ENCODE measurements around the gene KLF15.

KLF15 gene

DNA sequence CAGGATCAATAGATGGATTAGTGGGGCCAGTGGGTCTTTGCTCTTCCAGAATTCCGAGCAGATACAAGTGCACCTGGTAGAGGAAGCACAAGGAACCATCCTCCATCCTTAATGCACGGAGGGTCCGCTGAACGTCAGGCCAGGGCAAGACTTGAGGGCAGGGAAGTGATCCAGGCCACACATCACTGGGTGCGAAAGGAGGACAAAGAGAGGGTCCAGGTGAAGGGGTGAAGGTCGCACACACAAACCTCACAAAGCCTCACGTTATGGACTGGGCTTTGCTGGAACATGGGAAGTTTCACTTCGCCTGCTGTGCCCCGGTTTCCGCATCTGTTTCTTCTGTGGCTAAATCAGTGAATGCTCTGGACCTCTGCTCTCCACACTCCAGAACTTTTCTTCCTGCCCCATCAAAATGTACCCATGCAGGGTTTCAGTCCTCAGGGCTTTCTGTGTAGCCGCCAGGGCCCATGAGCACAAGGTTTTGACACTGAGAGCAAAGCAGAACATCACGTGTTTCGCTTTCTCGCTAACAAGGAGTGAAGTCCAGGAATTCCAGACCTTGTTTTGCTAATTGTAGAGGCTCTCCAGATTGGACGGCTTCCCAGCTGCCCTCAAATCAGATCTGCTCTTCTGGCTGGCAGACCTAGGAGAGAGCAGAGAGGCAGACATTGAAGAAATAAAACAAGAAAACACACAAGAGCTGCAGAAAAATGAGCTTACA, 56.3 kb downstream of the KLF15 start:
- no peak for DNase-seq (ENCODE audit: extremely low read depth, low read depth)
- TF ChIP-seq CTCF (IDR thresholded peaks at IDR 0.05; ENCODE audit: low read depth, low read length, missing control alignments): no peak
- no peak overlapping the region for H3K4me3 ChIP-seq (replicated peaks; ENCODE audit: low read depth, low read length)

DNA sequence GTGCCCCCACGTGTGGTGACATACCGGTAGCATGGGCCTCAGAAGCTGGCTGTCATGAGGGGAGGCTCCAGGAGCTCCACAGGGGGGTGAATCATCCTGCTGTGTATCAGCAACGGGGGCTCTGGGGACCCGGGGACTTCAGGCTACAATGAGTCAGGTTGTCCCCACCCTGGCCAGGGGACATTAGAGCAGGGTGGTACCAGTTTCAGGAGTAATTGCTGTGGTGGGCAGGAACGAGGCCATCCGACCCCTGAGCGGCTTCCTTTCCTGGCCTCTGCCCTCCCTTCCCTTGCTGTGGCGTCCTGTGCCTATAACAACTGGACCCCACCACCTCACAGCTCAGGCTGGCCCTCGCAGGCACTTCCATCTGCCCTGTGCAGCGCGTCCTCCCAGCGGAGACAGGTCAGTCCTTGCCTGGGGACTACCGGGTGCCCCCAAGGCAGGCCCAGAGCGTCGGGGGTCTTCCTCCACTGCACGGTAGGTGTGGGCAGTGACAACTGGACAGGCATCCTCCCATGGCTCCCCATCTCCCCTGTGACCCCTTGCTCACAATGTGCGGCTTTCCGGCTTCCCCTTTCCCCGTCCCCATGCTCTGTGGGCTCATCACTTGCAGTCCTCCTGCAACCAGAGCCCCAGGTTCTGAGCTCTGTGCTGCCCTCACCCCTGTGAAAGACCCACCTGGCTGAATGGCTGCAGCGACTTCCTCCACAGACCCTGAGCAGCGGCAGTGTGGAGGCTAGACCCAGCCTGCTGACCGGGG, 57.0 kb downstream of the KLF15 start:
- no peak overlapping the region for H3K4me3 ChIP-seq (replicated peaks; ENCODE audit: low read depth, low read length)

DNA sequence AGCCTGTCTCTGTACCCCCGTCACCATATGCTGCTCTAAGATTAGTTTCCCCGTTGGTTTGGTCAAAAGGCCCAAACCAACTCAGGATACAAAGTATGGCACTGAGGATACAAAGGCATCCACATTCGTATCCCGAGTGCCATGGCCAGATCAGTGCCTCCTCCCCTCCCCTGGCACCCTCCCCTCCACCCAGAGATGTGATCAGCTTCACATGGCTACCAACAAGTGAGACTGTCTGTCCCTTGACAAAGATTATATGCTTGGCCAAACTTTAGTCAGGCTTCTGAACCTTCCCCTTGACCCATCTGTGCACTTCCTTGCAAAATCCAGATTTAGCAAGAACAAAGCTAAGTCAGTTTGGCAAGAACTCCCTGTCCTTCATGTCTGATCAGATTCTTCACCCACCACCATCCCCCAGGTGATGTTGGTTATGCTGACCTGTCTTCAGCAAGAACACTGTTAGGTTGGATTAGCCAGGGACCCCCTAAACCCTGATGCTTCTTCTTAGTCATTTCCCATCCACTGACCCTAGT, 61.7 kb downstream of the KLF15 start:
- no peak for TF ChIP-seq CTCF (IDR thresholded peaks at IDR 0.05; ENCODE audit: low read depth, low read length, missing control alignments)

More for the DNA sequence above, 57.0 kb downstream of the KLF15 start:
- no peak for DNase-seq (ENCODE audit: extremely low read depth, low read depth)
- TF ChIP-seq CTCF (IDR thresholded peaks at IDR 0.05; ENCODE audit: low read depth, low read length, missing control alignments): no peak

GRCh38 chr3:126294211-126294808, 62.9 kb downstream of the KLF15 start:
- H3K4me3 ChIP-seq (replicated peaks; ENCODE audit: low read depth, low read length): no peak overlapping the region
- no peak for TF ChIP-seq CTCF (IDR thresholded peaks at IDR 0.05; ENCODE audit: low read depth, low read length, missing control alignments)
- no peak for DNase-seq (ENCODE audit: extremely low read depth, low read depth)

More for the DNA sequence above, 61.7 kb downstream of the KLF15 start:
- DNase-seq (ENCODE audit: extremely low read depth, low read depth): no peak
- no peak overlapping the region for H3K4me3 ChIP-seq (replicated peaks; ENCODE audit: low read depth, low read length)

- DNase-seq (ENCODE audit: extremely low read depth, low read depth): no peak
- no peak for TF ChIP-seq CTCF (IDR thresholded peaks at IDR 0.05; ENCODE audit: low read depth, low read length, missing control alignments)
- H3K4me3 ChIP-seq (replicated peaks; ENCODE audit: low read depth, low read length): no peak overlapping the region
Measured at GRCh38 chr3:126293370-126294082, 63.7 kb downstream of the KLF15 start.
